GM21515 (cell line): Measurements from ENCODE around the gene CNTN4.

Experiments
- ATAC-seq: cut with Tn5 transposase; IDR thresholded peaks from one replicate; pipeline ENCODE4 v1.9.1; 2021; ENCODE audit not compliant: unreplicated experiment

The CNTN4 gene

DNA sequence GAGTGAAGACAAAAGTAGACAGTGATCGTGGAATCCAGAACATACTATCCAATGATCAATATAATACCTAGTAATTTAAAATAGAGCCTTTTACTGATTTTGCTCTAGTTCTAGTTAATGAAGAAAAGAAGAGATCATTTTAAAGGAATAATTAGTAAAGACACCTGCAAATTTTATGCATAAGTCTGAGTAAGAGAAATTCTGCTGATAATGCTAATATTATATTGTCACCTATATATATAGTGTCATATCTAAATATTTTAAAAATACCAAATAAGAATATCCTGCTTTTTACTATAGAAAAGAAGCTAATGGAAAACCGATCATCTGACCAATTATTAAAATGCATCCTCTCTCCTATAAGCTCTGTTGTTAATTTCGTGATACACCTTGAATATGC lies 152.1 kb downstream of the CNTN4 start:
- no peak for ATAC-seq

DNA sequence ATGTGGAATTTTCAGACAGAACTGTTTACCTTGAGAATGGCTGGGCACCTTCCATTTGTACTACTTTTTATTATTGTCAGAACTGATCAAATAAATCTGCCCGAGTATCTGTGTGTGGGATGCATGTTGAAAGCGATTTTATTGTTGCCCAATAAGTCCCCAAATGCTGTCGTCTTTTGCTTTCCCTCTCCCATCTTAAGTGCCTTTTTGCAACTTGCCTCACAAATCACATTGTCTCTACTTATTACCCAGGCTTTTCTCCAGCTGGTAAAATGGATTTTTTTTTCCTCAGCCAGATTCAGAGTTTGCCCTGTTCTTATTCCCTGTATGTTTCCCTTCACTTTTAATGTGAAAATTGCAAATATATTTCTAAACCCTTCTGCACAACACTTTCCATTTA lies 163.1 kb downstream of the CNTN4 start:
- ATAC-seq = no peak

DNA sequence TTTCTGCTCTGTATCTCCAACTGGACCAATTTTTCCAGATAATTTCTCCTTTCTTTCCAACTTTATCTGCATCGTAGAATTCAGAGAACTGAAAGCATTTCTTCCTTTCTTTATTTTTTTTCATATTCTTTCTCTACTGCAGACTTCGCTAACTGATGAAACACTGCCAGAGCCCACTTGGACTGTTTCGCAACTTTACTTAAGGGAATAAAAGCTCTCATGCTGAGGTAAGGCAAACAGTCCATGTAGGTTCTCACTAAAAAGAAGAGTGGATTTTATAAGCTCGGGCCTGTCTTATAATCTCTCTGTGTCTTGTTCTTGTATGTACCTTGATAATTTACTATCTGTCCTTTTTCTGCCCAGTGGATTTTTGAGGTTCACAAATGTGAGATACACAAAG lies 163.5 kb downstream of the CNTN4 start:
- ATAC-seq = no peak

DNA sequence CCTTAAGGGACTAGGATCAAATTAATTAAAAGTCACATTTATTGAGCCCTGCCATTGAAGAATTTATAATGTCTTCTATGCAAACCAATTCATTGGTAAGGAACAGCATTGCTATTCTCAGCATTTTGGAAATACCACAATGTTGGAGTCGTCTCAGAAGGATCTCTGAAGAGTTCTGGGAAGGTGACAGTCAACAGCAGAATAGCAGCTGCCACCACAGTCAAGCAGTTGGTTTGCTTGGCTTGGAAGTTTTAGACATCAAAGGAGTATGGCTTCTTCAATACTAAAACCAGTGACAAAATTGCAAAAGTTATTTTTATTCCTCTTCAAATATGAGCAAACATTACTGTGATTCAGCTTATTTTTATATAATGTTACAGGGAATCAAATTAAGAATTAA lies 167.9 kb downstream of the CNTN4 start:
- ATAC-seq = no peak

DNA sequence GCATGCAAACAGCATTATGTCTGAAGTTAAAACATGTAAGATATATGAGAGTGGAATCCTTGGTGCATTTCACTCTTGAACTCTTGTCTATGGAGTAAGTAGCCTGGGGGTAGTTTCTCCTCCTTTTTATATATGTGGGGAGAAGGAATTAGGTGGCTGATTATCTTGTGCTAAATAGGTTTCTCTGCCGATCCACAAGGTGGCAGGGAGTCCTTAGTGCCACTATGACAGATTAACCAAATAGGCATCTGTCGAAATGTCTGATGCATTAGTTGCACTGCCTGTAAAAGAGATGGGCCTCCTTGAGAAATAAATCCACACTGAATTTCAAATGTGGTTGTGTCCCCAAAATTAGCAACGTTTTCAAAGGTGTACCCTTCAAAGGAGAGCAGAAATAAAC lies 170.1 kb downstream of the CNTN4 start:
- ATAC-seq = no peak

DNA sequence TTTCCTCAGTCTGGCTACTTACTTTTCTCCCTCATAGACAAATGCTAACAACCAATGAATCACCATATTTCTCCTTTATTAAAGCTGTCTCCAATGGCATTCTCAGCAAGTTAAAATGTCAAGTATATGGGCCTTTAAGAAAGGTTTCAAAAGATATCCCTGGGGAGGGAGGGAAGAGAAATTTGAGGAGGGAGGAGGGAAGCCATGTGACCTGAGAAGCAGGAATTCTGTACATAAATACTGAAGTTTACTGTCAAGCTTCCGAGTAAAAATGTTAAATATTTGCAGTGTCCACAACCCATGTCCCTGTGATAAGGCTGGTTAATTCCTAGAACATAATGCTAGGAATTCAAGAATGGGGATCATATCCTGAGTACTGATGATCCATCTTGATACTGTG lies 175.9 kb downstream of the CNTN4 start:
- ATAC-seq = no peak

DNA sequence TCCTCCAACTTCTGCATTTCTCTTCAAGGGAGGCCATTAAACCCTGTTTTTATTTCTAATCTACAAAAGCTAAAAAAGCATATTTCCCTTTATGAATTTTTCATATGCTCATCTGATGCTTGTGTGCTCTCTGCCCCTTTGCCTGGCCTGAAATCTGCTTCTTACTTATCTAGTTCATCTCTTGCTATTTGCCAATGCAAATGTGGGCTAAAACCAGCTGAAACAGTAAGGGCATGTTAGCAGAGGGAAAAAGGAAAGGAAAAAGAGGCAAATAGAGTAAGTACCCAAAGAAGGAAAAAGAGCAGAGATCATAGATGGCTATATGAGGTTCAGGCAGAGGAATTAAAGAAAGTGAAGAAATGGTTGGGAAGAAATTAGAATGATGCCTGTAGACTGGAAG lies 185.2 kb downstream of the CNTN4 start:
- no peak for ATAC-seq

DNA sequence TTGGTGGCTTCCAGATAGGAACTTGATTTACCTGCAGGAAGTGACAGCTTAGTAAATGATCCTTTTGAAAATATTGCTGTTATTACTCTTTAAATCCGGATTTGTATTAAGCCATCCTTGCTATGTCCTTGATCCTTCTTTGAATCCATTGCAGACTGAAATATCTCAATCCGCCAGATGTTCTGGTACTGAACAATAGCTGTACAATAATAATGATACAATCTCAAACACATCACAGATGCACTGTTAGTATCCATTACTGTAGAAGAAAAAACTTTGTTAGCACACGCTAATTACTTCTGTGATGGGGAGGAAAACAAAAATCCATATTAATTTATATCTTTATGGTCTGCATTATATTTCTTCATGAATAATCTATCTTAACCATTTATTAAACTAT lies 202.3 kb downstream of the CNTN4 start:
- no peak for ATAC-seq

DNA sequence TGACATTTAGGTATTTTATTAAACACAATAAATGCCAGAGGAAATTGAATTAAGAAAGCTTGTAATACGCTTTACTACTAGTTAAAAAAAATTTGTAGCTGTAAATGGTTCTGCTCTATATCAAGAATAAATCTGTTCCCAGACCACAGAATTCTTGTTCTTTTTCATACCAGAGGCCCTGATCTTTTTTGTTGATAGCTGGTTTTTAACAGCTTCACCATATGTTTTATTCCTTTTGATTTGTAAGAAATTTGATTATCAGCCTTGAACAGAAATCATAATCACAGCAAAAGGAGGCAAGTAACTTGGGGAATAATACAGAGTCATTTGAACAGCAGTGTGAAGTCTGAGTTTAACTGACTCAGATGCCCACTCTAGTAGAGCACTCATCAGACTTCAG lies 202.7 kb downstream of the CNTN4 start:
- no peak for ATAC-seq

DNA sequence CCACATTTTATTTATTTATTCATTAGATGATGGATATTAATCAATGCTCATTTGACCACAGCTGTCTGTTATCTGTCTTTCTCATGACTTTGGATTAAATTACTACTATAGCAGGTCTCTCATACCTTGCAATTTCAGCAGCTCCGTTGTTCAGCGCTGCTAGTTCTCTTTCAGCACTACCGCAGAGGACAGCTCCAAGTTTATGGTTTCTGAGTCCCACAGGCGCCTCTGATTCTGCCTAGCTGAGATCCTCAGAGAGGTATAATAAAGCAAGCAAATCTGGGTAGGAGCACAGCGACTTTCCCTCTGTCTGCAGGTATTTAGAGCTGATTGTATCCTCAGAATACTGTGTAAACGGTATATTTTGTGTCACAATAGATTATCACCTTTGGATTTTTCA lies 204.9 kb downstream of the CNTN4 start:
- ATAC-seq = no peak

DNA sequence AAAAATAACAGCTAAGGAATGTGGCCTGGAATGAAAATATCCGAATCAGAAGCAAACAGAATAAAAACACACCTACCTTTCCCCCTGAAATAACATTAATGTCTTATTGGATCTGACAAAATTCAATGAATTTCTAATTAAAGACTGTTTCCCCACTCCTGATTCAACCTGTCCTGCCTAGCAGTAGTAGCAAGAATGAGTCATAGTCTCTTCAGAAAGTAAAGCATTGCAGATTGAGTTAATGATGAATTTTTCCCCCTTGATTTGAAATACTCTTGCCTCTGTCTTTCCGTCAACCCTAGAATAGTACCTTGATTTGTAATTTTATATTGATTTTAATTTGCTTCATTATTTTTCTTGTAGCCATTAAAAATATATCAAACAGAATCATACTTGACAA lies 212.4 kb downstream of the CNTN4 start:
- ATAC-seq = no peak

DNA sequence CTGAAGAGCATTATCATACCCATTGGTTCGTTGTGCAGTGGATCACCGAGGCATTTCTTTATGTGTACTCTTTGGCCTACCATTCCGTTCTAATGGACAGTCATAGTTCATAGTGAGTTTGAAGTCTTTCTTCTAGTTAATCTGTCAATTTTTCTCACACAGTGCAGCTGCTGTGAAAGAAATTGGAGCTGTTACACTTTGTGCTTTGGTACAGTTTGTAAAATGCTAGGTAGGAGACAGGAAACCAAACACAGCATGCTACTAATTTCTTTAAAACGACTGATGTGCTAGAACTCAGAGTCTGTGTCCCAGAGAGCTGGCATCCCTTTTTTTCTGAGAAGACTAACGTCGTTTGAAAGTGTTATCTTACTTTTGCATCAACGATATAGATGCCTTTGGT lies 218.9 kb downstream of the CNTN4 start:
- ATAC-seq = no peak

DNA sequence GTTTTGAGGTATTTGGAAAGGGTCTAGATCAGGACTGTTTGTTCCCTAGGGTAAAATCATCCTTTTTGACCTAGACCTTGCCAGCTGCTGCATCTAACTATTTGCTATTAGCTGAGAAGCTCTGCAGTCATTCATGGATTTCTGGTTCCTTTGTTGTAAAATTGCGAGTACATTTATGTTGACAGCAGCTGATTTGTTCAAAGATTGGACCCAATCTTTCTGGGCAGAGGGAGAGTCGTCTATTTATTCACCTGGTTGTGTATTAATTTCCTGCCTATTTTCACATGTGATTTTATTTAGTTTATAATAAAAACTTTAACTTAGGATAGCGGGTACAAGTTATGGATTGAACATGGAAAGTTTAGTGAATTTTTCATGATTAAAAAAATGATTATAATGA lies 236.3 kb downstream of the CNTN4 start:
- ATAC-seq = no peak

DNA sequence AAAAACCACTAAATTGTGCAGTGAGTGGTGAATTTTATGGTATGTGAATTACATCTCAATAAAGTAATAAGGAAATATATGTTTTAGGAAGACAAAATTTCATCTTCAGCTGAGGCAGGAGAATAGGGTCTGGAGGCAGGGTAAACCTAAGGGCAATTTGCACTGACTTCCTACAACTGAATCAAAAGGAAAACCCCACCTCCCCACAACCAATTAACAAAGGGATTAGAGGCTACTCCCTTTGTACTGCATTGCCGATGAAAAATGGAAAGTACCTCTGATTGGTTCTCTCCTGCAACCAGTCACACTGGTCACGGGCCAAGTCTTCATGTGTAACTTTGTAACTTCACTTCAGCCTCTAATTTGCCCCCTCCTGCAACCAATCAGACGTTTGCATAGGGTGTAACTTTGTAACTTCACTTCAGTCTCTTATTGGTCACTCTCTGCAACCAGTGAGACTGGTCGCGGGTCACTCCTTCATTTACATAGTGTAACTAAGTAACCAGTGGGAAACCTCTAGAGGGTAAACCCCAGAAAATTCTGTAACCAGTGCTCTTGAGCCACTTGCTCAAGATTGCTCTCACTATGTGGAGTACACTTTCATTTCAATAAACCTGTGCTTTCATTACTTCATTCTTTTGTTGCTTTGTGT lies 244.5 kb downstream of the CNTN4 start:
- ATAC-seq = no peak

DNA sequence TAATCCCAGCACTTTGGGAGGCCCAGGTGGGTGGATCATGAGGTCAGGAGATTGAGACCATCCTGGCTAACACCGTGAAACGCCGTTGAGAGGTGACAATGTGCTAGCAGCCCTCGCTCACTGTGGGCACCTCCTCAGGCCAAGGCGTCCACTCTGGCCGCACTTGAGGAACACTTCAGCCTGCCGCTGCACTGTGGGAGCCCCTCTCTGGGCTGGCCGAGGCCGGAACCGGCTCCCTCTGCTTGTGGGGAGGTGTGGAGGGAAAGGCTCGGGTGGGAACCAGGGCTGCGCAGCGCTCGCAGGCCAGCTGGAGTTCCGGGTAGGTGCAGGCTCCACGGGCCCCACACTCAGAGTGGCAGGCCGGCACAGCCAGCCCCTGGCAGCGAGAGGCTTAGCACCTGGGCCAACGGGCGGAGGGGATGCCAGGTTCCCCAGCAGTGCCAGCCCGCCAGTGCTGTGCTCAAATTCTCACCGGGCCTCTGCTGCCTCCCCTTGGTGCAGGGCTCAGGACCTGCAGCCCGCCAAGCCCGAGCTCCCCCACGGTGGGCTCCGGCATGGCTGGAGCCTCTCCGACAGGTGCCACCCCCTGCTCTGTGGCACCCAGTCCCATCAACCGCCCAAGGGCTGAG lies 253.6 kb downstream of the CNTN4 start:
- no peak for ATAC-seq

DNA sequence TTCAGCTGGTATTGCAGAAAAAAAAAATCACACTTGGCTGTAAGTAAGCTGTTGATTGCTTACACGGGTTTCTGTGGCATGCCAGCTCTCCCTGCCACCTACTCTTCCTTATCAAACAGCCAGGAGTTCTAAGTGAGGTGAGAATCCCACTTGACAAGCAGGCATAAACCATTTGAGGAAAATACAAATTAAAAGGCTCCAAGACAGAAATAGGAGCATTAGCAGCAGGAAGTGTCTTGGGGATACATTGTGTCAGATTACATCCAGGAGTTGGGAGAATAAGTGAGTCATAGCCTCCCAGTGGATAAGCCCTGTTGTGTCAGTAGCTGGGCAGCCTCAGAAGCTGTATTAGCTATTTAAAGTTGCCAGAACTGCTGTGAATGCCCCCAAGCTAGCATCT lies 256.0 kb downstream of the CNTN4 start:
- no peak for ATAC-seq

DNA sequence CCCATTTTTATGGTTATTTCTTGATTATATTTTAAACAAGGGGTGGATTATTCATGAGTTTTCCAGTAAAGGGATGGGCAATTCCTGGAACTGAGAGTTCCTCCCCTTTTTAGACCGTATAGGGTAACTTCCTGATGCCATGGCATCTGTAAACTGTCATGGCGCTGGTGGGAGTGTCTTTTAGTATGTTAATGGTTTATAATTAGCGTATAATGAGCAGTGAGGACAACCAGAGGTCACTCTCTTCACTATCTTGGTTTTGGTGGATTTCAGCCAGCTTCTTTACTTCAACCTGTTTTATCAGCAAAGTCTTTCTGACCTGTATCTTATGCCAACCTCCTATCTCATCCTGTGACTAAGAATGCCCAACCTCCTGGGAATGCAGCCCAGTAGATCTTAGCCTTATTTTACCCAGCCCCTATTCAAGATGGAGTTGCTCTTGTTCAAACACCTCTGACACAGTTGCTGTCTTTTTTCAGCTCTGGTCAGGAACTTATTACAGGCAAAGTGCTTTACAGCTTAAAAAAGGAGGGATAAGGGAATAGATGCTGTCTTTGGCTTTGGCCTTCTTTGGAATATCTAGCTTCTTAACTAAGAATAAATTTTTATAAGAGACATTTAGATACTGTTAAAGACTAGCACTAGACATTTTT lies 257.8 kb downstream of the CNTN4 start:
- no peak for ATAC-seq

DNA sequence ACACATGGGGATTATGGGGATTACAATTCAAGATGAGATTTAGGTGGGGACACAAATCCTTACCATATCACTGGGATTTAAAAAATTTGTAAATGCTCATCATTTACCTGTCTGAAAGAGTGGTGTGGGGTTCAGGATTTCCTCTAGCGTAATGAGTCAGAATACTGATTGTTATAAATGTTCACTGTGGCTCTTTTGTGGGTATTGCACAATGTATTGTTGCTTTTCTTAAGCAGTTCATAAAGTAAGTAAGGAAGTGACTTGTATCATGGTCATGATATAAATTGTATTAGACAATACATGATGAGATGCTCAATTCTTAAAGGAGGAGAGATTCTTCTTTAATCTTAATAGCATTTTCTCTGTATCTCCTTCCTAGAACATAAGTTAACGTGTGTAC lies 262.1 kb downstream of the CNTN4 start:
- ATAC-seq = no peak

DNA sequence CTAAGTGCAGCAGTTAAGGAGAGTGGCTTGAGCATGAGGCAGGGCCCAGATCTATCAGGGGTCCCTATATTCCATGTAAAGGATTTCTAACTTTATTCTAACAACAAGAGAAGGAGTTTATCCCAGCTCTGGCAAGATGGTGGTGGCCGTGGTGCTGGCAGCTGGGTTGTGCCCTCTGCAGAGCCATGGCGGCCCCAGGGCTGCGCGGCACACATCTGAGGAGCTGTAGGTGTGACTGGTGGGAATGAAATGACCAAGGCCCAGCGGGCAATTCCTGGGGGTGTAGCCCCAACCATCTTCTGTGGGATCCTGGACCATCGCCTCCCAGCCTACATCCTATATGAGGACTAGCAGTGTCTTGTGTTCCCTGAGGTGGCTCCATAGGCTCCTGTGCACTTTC lies 263.5 kb downstream of the CNTN4 start:
- ATAC-seq = no peak

DNA sequence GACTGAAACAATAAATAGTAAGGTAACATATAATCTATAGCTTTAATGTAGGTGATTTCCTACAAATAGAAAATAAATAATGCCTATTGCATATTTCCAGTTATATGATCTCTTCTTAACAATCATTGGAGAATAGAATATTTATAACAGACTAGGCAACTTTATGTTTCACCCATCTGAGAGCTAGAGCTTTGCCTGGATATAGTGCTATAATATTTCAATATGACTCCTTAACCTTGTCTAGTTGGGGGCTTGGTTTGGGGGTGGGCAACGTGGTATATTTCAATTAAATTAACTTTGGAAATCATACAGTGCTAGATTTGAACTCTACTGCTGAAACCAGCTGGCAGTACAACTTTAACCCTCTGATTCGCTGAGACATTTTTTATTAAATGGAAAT lies 265.2 kb downstream of the CNTN4 start:
- ATAC-seq = no peak

DNA sequence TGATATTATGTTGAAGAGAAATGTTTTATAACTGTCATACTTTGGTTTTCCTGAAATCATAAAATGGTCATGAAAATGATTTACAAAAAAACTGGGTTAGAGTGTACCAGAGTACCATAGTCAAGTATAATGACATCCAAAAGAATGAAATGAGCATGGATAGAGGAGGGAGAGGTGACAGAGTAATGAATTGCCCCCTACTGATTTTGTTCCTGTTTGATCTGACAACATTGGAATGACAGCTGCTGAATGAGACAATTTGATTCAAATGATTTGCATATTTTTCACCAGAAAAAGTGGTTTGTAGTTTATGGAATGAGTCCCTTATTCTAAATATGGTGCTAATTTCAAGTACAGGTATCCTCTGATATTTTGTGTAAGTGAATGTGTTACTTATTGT lies 271.7 kb downstream of the CNTN4 start:
- ATAC-seq = no peak

DNA sequence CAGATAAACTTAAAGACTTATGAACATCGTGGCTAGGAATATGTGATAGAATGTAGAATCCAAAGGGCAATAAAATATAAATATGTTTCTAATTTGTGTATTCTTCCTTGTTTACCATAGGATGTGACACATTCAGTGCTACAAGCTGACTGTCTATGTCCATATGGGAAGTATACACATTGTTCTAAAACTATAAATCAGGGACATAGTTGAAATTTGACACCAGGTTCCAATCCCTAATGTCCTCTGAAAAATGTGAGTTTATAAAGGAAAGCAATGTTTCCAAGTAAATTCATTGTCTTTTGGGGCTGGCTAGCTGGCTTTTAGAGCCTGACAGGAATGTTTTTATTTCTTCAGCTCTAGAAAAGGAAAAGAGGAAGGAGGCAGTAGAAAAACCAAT lies 273.6 kb downstream of the CNTN4 start:
- ATAC-seq = no peak

DNA sequence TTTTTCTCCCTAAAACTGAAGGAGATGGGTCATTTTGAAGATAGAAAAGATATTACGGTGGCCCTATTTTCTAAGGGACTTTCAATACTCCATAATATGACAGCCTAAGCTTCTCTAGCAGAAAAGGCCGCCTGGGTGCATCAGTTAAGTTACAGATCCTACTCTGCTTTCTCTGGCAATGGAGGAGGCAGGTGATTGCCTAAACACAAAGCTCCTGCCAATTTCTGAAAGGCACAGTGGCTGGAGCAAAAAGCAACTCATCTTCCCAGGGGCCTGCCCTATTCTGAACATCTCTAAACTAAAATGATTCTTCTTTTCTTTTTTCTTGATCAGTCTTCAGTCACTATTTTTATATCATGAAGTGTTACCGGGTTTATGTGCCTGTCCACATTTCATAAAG lies 276.7 kb downstream of the CNTN4 start:
- ATAC-seq = no peak
